Activated T-helper 17 cell treated with anti-CD3 and anti-CD28 coated beads, Interleukin-2, amount 50 U/mL, for 72 hours (primary cell): ENCODE measurements around the gene SPATA19. TPM values are rescaled to one million over a fixed set of nuclear protein-coding genes. Genes with fewer than 3 reads are reported as not detected.

Experiments
- ATAC-seq: fragments of 150-1000 bp; cut with Tn5 transposase; replicated peaks from 2 replicates; pipeline ENCODE4 v1.10.0; 2021; ENCODE audit warnings: mild to moderate bottlenecking, moderate library complexity
- H3K27ac Mint-ChIP-seq: one replicate; pipeline ENCODE4 v1.8.0; 2022; ENCODE audit warnings: mixed read lengths
- H3K27me3 Mint-ChIP-seq: one replicate; pipeline ENCODE4 v1.8.0; 2022; ENCODE audit warnings: mixed read lengths
- H3K36me3 Mint-ChIP-seq: one replicate; pipeline ENCODE4 v1.8.0; 2022; ENCODE audit warnings: low read depth, mild to moderate bottlenecking, mixed read lengths
- H3K4me1 Mint-ChIP-seq: one replicate; pipeline ENCODE4 v1.8.0; 2022; ENCODE audit warnings: mixed read lengths
- H3K4me3 Mint-ChIP-seq: one replicate; pipeline ENCODE4 v1.8.0; 2022; ENCODE audit warnings: mild to moderate bottlenecking, mixed read lengths
- H3K9me3 Mint-ChIP-seq: one replicate; pipeline ENCODE4 v1.8.0; 2022; ENCODE audit warnings: mixed read lengths
- total RNA-seq, 2 donors: library from RNA; stranded (reverse); gene quantifications; one replicate each; pipeline ENCODE4 v1.2.3, GENCODE V29; 2022

SPATA19 gene
- total RNA-seq, 2 donors from 2014 or later = not detected

- Mint-ChIP-seq H3K27me3 (peaks cover 15% of the 10 kb centered on the region), H3K27ac (no peak overlapping the region), H3K4me3 (no peak overlapping the region), H3K4me1 (no peaks in the 10 kb centered on the region), H3K36me3 (no peaks in the 10 kb centered on the region), H3K9me3 (peaks cover 8% of the 10 kb centered on the region)
- no peak for ATAC-seq
Measured at GRCh38 chr11:133794205-133794604, 51.1 kb downstream of the SPATA19 start.

DNA sequence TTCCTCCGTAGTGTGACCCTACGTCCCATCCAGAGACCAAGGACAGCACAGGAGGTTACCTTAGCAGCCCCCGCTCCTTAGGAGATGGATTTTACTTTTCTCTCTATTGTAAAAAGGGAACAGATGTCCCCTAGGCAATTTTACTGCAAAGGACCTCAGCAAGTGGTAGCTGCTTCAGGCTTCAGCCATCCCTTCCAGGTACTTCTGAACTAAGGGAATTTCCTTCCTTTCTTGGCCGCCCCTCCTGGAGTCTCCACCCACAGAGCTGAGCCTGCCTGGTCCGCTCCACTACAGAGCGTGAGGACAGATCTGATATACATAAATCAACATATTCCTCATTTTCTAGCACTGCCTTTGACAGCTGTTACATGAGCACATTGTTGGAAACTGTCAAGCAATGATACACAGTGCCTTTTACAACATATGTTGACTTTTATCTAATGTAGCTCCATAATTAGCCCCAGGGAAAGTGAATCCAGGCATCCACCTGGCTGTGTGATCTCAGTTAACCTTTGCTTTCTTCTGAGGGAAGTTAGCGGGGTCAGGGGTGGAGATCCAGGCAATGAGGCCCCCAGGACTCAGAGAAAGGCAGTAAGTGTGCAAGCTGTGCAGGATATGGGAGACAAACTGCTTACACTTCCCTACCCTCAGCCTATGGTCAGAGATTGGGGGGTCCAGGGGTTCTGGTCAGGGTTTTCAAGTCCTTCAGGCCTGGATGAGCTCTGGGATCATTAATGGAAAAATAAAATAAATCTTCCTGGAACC lies 51.9 kb downstream of the SPATA19 start:
- ATAC-seq = no peak
- no peak overlapping the region for H3K4me3 Mint-ChIP-seq
- no peaks in the 10 kb centered on the region for H3K4me1 Mint-ChIP-seq
- H3K27ac Mint-ChIP-seq = no peak overlapping the region
- no peaks in the 10 kb centered on the region for H3K36me3 Mint-ChIP-seq
- H3K9me3 Mint-ChIP-seq = peaks cover 8% of the 10 kb centered on the region
- H3K27me3 Mint-ChIP-seq = peaks cover 19% of the 10 kb centered on the region

GRCh38 chr11:133790995-133791394 lies 54.3 kb downstream of the SPATA19 start:
- H3K27ac Mint-ChIP-seq = no peak overlapping the region
- H3K4me3 Mint-ChIP-seq = no peak overlapping the region
- no peaks in the 10 kb centered on the region for H3K36me3 Mint-ChIP-seq
- peaks cover 8% of the 10 kb centered on the region for H3K9me3 Mint-ChIP-seq
- no peaks in the 10 kb centered on the region for H3K4me1 Mint-ChIP-seq
- peaks cover 35% of the 10 kb centered on the region for H3K27me3 Mint-ChIP-seq
- no peak for ATAC-seq

Other genes with a start within 250 kb of the SPATA19 start
- 100 to 1,000 TPM in 1 of 2 donors, 10 to 100 TPM in 1; 25.4 to 279 TPM for gene IGSF9B, start 111.5 kb upstream of the SPATA19 start, total RNA-seq
- 10 to 100 TPM in 1 of 2 donors, 1 to 10 TPM in 1; 7.6 to 26.2 TPM for gene JAM3, start 223.6 kb upstream of the SPATA19 start, total RNA-seq